ENCODE data around the gene MIDN.

Gene MIDN

DNA sequence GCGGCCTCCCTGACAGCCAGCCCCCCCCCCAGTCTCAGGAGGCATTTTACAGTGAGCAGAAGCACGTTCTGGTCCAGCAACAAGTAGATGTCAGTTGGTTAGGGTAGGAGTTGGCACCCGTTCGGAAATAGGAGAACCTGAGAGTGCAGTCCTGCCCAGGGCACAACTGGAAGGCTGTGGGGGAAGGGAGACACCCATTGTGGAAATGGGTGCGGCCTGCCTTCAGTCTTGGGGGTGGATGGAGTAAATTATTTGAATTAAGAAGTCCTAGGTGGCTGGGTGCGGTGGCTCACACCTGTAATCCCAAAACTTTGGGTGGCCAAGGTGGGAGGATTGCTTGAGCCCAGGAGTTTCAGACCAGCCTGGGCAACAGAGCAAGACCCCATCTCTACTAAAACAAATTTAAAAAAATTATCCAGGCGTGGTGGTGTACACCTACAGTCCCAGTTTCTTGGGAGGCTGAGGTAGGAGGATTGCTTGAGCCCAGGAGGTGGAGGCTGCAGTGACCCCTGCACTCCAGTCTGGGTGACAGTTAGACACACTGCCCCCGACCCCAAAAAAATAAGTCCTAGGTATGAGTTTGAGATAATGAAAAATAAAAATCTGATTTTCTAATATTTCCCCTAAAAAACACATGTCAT is 21.9 kb downstream of the MIDN start:
- DNase-seq (ENCODE audit: low read depth), result no peak

- no peak for DNase-seq (ENCODE audit: low read depth)
These were observed 22.6 kb downstream of the MIDN start for GRCh38 chr19:1270854-1271527.

DNA sequence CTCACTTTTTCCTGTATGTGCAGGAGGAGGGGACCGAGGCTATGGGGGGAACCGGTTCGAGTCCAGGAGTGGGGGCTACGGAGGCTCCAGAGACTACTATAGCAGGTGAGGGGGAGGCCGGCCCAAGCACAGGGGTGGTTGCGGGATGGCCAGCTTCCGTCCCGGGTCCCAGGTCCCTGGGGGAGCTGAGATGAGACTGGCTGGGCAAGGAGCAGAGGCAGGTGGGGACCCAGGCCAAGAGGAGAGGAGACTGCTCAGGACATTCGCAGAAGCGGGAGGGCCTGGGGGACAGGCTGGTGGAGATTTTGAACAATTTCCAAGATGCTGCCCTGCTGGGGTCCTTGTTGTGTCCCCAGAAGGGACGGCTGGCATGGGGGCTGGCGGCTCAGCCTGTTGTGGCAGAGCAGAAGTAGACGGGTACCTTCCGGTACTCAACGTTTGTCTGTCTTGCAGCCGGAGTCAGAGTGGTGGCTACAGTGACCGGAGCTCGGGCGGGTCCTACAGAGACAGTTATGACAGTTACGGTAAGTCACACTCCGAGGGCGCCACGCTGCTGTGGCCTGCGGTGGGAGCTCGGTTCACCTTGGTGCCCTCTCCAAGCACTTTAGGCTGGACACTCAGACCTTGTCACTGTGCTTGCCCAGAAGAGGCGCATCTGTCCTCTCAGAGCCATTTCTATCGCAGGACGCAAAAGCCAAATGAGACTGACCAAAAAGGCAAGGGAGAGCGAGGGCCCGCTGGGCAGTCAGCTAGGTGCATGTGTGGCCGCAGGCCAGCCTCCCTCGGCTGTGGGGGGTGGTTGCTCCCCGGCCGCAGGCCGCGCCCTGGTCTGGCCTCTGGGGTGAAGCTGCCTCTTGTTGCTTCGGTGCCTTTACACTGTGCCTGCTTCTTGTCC is 23.4 kb downstream of the MIDN start:
- DNase-seq (ENCODE audit: low read depth), result no peak

- no peak for DNase-seq (ENCODE audit: low read depth)
These were observed 24.3 kb downstream of the MIDN start for GRCh38 chr19:1272423-1273262.

DNA sequence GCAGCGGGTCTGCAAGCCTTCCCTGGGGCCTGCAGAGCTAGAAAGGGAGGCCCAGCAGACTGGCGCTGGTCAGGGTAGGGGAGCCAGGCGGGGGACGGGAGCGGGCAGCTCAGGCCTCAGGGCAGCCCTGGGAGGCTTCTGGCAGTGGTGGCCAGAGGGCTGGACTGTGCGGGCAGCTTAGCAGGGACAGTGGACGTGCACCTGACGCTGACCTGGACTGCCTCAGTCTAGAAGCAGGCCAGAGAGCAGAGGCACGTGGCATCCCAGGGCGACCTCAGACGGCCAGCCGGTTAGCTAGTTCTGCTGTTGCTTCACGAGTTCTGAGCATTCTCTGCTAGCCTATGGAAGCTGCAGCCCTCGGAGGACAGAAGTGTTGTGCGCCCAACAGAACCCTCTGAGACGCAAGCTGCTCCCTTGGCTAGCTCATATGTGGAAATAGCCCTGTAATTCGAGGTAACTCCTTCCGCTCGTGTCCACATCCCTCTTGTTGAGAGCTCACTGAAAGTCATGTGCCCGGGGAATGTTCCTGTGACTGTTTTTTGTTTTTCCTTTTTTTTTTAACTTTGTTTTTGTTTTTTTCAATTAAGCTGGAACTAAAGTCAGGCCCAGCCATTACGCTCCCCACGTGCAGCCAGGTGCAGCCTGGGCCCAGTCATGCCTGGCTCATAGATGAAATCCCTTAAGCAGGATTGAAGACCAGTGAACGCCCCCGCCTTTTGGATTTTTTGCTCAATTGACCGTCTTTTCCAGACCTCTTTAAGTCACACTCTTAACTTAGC is 25.1 kb downstream of the MIDN start:
- no peak for DNase-seq (ENCODE audit: low read depth)

DNA sequence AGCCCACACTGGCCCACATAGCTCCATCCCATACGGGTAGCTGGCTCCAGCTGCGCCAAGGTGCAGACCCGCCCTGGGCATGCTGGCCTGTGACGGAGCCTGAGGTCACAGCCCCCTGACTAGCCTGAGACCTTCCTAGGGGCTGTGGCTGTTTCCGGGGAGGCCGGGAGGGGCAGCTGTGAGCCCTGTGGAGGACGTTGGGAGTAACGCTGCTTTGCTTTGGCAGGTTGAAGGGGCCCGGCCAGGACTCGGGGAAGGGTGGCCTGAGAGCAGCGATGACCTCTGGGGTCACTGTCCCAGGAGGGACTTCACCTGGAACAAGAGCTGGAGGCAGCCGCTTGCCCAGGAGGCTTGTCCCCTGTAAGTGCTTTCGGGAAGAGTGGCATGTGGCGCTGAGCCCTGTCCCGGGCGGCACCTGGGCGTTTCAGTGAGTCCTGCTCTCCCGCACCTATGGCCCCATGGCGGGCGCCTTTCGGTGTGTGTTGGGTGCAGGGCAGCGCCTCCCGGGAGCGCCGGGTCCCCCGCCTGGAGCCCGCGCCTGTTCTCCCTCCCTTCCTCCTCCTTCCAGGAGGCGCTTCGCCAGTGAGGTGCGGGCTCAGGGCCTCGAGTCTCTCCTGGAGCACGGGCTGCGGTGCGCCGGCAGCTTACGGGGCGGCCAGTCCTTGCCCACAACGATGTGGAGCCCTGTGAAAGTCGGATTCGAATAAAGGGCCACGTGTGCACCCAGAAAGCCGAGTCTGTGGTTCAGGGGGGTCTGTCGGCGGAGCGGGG is 25.9 kb downstream of the MIDN start:
- no peak for DNase-seq (ENCODE audit: low read depth)

DNA sequence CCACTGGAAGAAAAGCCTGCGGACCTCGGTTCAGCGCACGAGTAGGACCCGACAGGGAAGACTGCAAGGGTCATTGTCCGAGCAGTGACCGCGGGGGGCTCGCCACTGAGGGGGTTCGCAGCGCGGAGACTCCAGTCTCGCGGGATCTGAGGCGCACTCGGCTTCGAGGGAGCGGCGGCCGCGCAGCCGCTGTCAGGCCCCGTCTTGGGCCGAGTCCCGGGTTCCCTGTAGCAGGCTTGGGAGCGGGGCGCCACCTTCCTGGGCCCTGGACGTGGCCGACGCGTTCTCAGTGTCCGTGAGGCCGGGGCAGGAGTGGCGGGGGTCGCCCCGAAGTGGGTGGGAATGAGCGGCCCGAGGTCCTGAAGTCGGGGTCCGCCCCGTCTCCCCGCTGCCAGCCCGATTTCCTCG is 26.5 kb downstream of the MIDN start:
- DNase-seq (ENCODE audit: low read depth), result no peak

DNA sequence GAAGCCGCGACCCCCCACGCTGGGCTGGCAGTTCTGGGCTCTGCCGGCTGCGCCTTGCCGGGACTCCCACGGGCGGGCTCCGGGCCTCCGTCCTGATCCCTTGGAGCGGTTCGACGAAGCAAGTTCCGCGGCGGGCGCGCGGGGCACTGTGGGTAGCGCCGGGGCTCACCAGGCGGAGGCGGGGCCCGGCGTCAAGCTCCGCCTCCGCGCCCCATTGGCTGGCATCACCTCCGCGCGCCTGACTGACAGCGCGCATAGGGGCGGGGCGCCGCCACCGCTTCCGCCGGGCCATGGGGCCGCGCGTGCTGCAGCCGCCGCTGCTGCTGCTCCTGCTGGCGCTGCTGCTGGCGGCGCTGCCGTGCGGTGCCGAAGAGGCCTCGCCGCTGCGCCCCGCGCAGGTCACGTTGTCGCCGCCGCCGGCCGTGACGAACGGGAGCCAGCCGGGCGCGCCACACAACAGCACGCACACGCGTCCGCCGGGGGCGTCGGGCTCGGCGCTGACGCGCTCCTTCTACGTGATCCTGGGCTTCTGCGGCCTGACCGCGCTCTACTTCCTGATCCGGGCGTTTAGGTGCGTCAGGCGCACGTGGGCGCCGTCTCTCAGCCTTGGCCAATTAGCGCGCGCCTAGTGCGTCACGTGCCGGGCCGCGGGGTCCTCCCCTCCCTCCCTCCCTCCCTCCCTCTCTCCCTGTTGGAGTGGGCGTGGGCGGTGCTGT is 27.0 kb downstream of the MIDN start, which contains the start of gene FAM174C:
TSS of gene FAM174C (plus strand) at position 271 of the 716 bp plus-strand sequence. CDS start at position 291, 20 bp downstream.
- peak; percentile 93 for DNase-seq (ENCODE audit: low read depth)

DNA sequence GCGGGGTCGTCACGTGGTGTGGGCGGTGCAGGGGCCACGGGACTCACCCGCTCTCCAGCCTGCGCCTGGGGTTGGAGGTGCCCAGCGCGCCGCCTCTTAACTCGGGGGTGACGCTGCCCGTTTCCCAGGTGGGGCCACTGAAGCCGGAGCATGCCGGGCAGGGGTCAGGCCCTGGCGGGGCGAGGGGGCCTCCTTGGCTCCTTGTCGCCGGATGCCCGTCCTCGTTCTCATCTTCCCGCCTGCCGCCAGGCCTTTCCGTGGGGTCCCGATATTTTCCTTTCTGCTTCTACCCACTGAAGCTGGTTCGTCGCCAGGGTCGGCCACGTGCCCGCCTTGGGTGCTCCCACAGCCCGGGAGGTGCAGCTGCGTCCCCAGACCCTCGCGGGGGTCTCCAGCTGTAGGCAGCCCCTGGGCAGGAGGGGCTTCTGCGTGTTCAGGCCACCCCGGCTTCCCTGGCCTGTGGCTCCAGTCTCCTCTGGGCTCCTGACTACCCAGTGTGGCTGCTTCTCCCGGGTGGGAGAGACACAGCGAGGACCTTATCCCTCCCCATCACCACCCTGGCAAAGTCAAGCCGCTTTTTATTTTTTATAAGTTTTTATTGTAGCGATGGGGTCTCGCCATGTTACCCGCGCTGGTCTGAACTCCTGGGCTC is 27.7 kb downstream of the MIDN start:
- DNase-seq (ENCODE audit: low read depth), result no peak

DNA sequence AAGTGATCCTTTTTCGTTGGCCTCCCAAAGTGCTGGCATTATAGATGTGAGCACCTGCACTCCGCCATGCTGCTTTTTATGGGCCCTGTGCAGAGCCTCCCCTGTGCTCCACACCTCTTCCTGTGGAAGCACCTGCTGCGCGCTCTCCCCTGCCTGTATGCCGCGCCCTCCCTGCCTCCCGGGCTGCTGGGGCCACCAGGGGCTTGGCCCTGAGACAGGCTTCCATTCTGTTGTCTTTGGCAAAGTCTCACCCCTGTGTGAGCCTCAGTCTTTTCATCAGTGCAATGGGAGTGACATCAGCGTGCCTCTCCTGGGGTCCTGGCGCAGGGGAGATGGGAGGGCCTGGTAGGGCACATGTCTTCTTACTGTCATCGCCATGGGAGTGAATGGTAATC is 28.2 kb downstream of the MIDN start:
- no peak for DNase-seq (ENCODE audit: low read depth)

DNA sequence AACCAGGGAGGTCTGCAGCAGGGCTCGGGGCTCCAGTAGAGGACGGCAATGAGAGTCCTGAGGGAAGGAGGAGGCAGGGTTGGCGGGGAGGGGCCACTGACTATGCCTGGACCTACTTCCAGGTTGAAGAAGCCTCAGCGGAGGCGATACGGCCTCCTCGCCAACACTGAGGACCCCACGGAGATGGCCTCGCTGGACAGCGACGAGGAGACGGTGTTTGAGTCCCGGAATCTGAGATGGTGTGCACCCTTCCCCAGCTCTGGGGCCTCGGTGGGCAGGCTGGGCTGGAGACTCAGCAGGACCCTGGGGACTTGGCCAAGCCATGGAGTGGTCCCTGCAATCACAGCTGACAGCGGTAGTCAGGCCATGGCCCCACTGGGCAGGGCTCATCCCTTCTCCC is 28.7 kb downstream of the MIDN start:
- no peak for DNase-seq (ENCODE audit: low read depth)

DNA sequence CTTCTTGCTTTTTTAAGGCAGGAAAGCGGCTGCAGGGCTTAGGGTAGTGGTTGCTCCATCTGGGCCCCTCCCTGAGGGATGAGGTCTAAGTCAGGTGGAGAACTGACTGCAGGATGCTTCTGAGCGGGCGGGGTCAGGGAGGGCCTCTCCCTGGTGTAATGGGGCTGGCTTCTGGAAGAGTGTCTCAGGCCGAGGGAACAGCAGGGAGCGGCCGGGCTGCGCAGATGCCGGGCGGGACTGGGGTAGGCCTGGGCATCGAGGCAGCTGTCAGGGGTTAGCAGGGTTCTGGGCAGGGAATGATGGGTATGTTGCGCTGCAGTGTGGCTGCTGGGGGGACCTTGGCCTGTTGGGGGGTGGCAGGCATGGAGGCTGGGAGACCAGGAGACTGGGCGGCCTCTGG is 29.7 kb downstream of the MIDN start:
- no peak for DNase-seq (ENCODE audit: low read depth)

- DNase-seq (ENCODE audit: low read depth), result no peak
These were observed 30.6 kb downstream of the MIDN start for GRCh38 chr19:1278713-1279660.

- peak; percentile 65 for DNase-seq (ENCODE audit: low read depth)
These were observed 31.5 kb downstream of the MIDN start for GRCh38 chr19:1279782-1280341.

DNA sequence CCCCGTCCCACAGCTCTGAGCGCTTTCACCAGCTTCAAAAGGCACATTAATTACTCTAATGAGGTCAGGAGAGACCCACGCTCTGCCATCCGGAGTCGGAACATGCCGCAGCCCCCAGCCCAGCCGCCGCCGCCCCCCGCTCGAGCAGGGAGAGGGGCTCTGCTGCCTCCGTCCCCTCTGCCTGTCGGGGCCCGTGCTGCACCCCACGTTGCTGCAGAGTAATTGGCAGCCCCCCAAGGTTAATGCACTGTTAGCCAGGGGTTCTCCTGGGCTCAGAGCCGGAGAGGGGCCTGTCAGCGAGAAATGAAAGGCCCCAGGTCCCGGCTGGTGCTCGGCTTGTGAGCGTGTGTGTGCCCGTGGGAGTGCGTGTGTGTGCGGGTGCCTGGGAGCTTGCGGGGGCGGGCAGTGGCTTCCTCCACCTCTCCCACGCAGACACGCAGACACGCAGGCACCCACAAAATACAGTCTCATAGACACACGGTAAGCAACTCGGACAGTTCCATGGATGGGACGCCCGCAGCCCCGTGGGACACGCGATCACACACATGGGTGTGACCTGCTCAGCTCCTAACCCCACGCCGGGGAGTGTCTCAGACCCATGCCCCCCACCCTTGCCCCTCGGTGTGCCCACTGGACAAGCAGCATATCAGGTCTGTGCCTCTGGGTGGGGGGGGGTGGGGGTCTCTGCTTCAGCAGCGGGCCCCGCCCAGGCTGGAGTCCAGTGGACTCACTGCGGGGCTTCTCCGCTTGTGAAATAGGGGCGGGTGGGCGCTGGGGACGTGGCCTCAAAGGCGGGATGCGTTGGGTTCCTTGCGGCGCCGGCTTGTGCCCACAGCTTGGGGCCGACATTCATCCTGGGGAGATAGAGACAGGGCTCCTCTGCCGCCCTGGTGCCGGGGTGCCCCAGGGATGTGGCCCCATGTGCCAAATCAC is 32.5 kb downstream of the MIDN start:
- no peak for DNase-seq (ENCODE audit: low read depth)

GRCh38 chr19:1281569-1282287 is 33.3 kb downstream of the MIDN start:
- no peak for DNase-seq (ENCODE audit: low read depth)
